ENCODE measurements around the gene LGI1. TPM values are rescaled to one million over a fixed set of nuclear protein-coding genes. Genes with fewer than 3 reads are reported as not detected.

Gene LGI1
- polyA plus RNA-seq, 1 experiment, result not detected

GRCh38 chr10:93754761-93755160, 3.0 kb upstream of the LGI1 start:
- Histone ChIP-seq H3K4me3 (ENCODE audit: low read depth, low read length) (no peak overlapping the region), H3K27me3 (ENCODE audit: control insufficient read depth, insufficient read depth, low read length) (peaks cover 5% of the 10 kb centered on the region), H3K36me3 (ENCODE audit: control insufficient read depth, insufficient read depth, low read length) (no peaks in the 10 kb centered on the region)
- no peak for DNase-seq (ENCODE audit: low read depth)
- CTCF ChIA-PET, result interaction anchor here (0.7 to 1.4 kb wide), 3 partner anchors 9 to 61 kb away, joined by 3 to 5 read pairs (median 3); no protein-coding TSS in a partner anchor
- TF ChIP-seq CTCF (IDR thresholded peaks at IDR 0.05; ENCODE audit: insufficient read depth, low read depth, low read length), result no peak
- POLR2A ChIA-PET, result no interaction called here

GRCh38 chr10:93755443-93756116, 2.2 kb upstream of the LGI1 start:
- DNase-seq (ENCODE audit: low read depth), result no peak
- no peak overlapping the region for H3K4me3 ChIP-seq (ENCODE audit: low read depth, low read length)
- ChIA-PET CTCF (interaction anchor here (1.0 to 1.4 kb wide), 2 partner anchors 10 to 60 kb away, joined by 3 to 5 read pairs; no protein-coding TSS in a partner anchor), POLR2A (no interaction called here)
- H3K36me3 ChIP-seq (ENCODE audit: control insufficient read depth, insufficient read depth, low read length), result no peaks in the 10 kb centered on the region
- peaks cover 5% of the 10 kb centered on the region for H3K27me3 ChIP-seq (ENCODE audit: control insufficient read depth, insufficient read depth, low read length)
- TF ChIP-seq CTCF (IDR thresholded peaks at IDR 0.05; ENCODE audit: insufficient read depth, low read depth, low read length), result no peak

GRCh38 chr10:93756118-93756517, 1.6 kb upstream of the LGI1 start:
- no peak for DNase-seq (ENCODE audit: low read depth)
- CTCF ChIA-PET, result no interaction called here
- no peak for TF ChIP-seq CTCF (IDR thresholded peaks at IDR 0.05; ENCODE audit: insufficient read depth, low read depth, low read length)
- no peak overlapping the region for H3K4me3 ChIP-seq (ENCODE audit: low read depth, low read length)
- H3K36me3 ChIP-seq (ENCODE audit: control insufficient read depth, insufficient read depth, low read length), result no peaks in the 10 kb centered on the region
- POLR2A ChIA-PET, result no interaction called here
- peaks cover 9% of the 10 kb centered on the region for H3K27me3 ChIP-seq (ENCODE audit: control insufficient read depth, insufficient read depth, low read length)

GRCh38 chr10:93757136-93757535, 600 bp upstream of the LGI1 start:
- Histone ChIP-seq H3K27me3 (ENCODE audit: control insufficient read depth, insufficient read depth, low read length) (peaks cover 9% of the 10 kb centered on the region), H3K36me3 (ENCODE audit: control insufficient read depth, insufficient read depth, low read length) (no peaks in the 10 kb centered on the region), H3K4me3 (ENCODE audit: low read depth, low read length) (no peak overlapping the region)
- CTCF ChIA-PET, result interaction anchor here (1.4 kb wide), 1 partner anchor 10 kb away, joined by 4 read pairs; no protein-coding TSS in a partner anchor
- TF ChIP-seq CTCF (IDR thresholded peaks at IDR 0.05; ENCODE audit: insufficient read depth, low read depth, low read length), result no peak
- no peak for DNase-seq (ENCODE audit: low read depth)
- POLR2A ChIA-PET, result no interaction called here

GRCh38 chr10:93758508-93758885, 761 bp downstream of the LGI1 start:
- POLR2A ChIA-PET, result no interaction called here

More at GRCh38 chr10:93758508-93758885, 761 bp downstream of the LGI1 start:
- H3K27me3 ChIP-seq (ENCODE audit: control insufficient read depth, insufficient read depth, low read length), result peaks cover 9% of the 10 kb centered on the region
- no peak for DNase-seq (ENCODE audit: low read depth)
- no peaks in the 10 kb centered on the region for H3K36me3 ChIP-seq (ENCODE audit: control insufficient read depth, insufficient read depth, low read length)
- H3K4me3 ChIP-seq (ENCODE audit: low read depth, low read length), result no peak overlapping the region
- no peak for TF ChIP-seq CTCF (IDR thresholded peaks at IDR 0.05; ENCODE audit: insufficient read depth, low read depth, low read length)
- CTCF ChIA-PET, result no interaction called here
